HFFc6 (cell line): ENCODE results near the gene PRMT1. TPM values are rescaled to one million over a fixed set of nuclear protein-coding genes. Genes with fewer than 3 reads are reported as not detected.

Experiments used
- DNase-seq: peaks from one replicate; pipeline ENCODE4 v3.0.0-alpha.2; 2018
- H3K27ac Mint-ChIP-seq: 2 replicates; pipeline ENCODE4 v1.8.0; 2020; ENCODE audit warnings: mild to moderate bottlenecking, mixed read lengths
- H3K27me3 Mint-ChIP-seq: 2 replicates; pipeline ENCODE4 v1.8.0; 2021; ENCODE audit warnings: mild to moderate bottlenecking, moderate library complexity, mixed read lengths; ENCODE audit not compliant: insufficient read depth
- H3K36me3 Mint-ChIP-seq: 2 replicates; pipeline ENCODE4 v1.8.0; 2021; ENCODE audit warnings: low read depth, mixed read lengths
- H3K4me1 Mint-ChIP-seq: 2 replicates; pipeline ENCODE4 v1.8.0; 2020; ENCODE audit warnings: low read depth, mixed read lengths
- H3K4me3 Mint-ChIP-seq: 2 replicates; pipeline ENCODE4 v1.8.0; 2020; ENCODE audit warnings: mild to moderate bottlenecking, moderate library complexity, mixed read lengths
- H3K9me3 Mint-ChIP-seq: 2 replicates; pipeline ENCODE4 v1.8.0; 2020; ENCODE audit warnings: mild to moderate bottlenecking, mixed read lengths
- CTCF ChIP-seq: fragments of 200-600 bp; sonication (generic); IDR thresholded peaks from 2 replicates; pipeline ENCODE4 v1.5.0; 2021; ENCODE audit warnings: antibody characterized with exemption, mild to moderate bottlenecking
- total RNA-seq, 6 experiments: library from RNA; stranded (reverse); fragmentation: NEBNext Ultra II Directional; extraction: Animal tissue kit (Norgen Biotek cat#: 25700); gene quantifications; 2 replicates in 1 of 6; 3 replicates in 5 of 6; pipeline ENCODE4 v1.2.3, GENCODE V29; 2021

The PRMT1 gene
- total RNA-seq, 6 experiments from 2014 or later, result 209 to 226 (median 217) TPM

GRCh38 chr19:49687150-49687549 lies 10.1 kb downstream of the PRMT1 start:
- no peak for DNase-seq
- Mint-ChIP-seq H3K4me1 (peaks cover 22% of the 10 kb centered on the region), H3K36me3 (peaks cover 10% of the 10 kb centered on the region), H3K27ac (no peak overlapping the region; the same call in 1 of the 2 replicates), H3K27me3 (peaks cover 12% of the 10 kb centered on the region), H3K9me3 (no peaks in the 10 kb centered on the region; the same call in 1 of the 2 replicates), H3K4me3 (no peak overlapping the region)
- no peak for TF ChIP-seq CTCF

- Mint-ChIP-seq H3K36me3 (peaks cover 10% of the 10 kb centered on the region), H3K4me1 (peaks cover 22% of the 10 kb centered on the region), H3K27ac (peak overlapping the region; percentile 51), H3K9me3 (no peaks in the 10 kb centered on the region; the same call in 1 of the 2 replicates), H3K27me3 (peaks cover 12% of the 10 kb centered on the region), H3K4me3 (no peak overlapping the region)
- DNase-seq, result no peak
- no peak for TF ChIP-seq CTCF
Observed at GRCh38 chr19:49687566-49688316, 10.7 kb downstream of the PRMT1 start.

DNA sequence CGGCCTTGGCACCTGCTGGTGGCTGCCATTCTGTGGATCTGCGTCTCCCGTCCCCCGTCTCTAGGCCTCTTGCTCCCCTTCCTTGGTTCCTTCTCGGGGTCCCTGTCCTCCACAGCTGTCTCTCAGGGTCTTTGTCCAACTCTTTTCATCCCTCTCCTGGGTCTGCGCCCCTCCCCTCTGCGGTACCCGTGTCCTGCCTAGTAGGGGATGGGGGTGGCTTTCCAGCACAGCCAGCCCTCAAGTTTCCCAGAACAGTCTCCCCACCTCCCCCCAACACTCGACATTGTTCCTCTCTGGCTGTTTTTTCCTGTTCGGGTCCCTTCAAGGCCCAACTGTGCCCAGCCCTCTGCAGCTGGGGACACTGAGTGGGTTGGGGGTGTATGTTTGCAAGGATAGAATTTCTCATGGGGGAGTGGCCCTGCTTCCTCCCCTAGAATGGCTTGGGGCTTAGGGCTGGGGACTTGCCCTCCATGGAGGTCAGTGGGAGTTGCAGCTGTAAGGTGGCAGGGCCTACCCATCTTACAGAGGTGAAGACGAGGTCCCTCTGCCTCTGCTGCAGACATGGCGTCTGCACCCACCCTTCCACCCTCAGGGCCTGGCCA lies 11.6 kb downstream of the PRMT1 start:
- Mint-ChIP-seq H3K9me3 (no peaks in the 10 kb centered on the region; the same call in 1 of the 2 replicates), H3K4me3 (no peak overlapping the region), H3K27ac (no peak overlapping the region), H3K27me3 (peaks cover 12% of the 10 kb centered on the region), H3K4me1 (peaks cover 22% of the 10 kb centered on the region), H3K36me3 (peaks cover 10% of the 10 kb centered on the region)
- no peak for DNase-seq
- TF ChIP-seq CTCF, result no peak

GRCh38 chr19:49689133-49690078 lies 12.3 kb downstream of the PRMT1 start, which contains the start of gene ADM5:
TSS of gene ADM5 (plus strand) at chr19:49689594. CDS start at chr19:49689838, 244 bp downstream.
- peaks cover 22% of the 10 kb centered on the region for H3K4me1 Mint-ChIP-seq

More at GRCh38 chr19:49689133-49690078, 12.3 kb downstream of the PRMT1 start, which contains the start of gene ADM5:
- Mint-ChIP-seq H3K27ac (peak within 1 kb of the TSS; percentile 81), H3K4me3 (peak within 1 kb of the TSS; percentile 91), H3K27me3 (peaks cover 10% of the 10 kb centered on the region), H3K9me3 (no peaks in the 10 kb centered on the region; the same call in 1 of the 2 replicates), H3K36me3 (peaks cover 15% of the 10 kb centered on the region)
- TF ChIP-seq CTCF, result peak; percentile 78
- no peak for DNase-seq
